GM12801 (cell line): ENCODE results near the gene HSPB2.

ENCODE experiments used
- TF ChIP-seq, protein P1 (sequence below): IDR thresholded peaks from one replicate; pipeline ENCODE4 v1.5.1; 2011; ENCODE audit warnings: control low read depth; ENCODE audit not compliant: insufficient read length; ENCODE audit errors: extremely low read depth

The HSPB2 gene

DNA sequence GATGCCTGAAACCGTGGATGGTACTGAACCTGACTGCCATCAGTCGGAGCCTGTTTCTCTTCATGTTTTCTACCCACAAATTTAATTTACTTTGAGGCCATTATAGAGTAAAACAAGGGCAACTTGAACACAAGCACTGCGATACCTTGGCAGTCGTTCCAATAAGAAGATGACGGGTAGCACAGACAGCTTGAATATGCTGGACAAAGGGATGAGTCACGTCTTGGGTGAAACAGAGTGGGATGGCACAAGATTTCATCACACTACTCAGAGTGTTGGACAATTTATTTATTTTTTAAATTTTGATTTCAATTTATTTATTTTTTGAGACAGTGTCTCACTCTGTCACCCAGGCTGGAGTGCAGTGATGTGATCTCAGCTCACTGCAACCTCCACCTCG lies 30.3 kb downstream of the HSPB2 start:
- TF ChIP-seq, protein P1, sequence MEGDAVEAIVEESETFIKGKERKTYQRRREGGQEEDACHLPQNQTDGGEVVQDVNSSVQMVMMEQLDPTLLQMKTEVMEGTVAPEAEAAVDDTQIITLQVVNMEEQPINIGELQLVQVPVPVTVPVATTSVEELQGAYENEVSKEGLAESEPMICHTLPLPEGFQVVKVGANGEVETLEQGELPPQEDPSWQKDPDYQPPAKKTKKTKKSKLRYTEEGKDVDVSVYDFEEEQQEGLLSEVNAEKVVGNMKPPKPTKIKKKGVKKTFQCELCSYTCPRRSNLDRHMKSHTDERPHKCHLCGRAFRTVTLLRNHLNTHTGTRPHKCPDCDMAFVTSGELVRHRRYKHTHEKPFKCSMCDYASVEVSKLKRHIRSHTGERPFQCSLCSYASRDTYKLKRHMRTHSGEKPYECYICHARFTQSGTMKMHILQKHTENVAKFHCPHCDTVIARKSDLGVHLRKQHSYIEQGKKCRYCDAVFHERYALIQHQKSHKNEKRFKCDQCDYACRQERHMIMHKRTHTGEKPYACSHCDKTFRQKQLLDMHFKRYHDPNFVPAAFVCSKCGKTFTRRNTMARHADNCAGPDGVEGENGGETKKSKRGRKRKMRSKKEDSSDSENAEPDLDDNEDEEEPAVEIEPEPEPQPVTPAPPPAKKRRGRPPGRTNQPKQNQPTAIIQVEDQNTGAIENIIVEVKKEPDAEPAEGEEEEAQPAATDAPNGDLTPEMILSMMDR: no peak

DNA sequence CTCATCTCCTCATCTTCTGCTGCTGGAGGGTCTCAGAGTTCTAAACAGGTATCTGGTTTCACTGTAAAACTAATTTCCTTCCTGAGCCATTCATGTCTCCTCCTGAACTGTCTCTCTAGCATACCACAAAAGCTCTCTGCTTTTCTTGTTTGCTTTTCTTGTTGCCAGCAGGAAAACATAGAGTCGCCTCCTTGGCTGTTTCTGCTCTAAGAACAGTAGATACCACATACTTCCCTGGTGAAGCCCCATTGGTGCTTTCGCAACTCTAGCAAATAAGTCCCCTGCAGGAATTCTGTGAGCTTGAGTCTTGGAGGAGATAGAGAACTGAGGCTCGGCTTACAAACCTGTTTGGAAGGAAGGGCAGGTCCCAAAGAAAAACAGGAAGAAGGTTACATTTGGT lies 31.6 kb downstream of the HSPB2 start:
- TF ChIP-seq, protein P1: no peak

DNA sequence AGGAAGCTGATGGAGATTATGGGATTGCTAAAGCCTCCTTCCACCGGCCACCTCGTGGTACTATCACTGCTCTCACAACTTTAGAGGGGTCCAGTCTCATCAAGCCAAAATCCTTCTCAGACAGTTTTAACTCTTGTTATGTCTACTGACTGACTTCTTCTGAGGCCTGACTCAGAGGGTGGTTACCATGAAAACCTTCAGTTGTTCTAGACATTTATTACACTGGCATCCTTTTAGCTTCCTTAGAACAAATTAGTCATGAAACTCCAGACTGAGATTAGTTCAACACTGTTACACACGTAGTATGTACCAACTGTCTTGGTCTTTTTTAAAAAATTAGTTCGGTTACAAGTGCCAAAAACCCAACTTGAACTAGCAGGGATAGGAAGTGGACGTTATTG lies 32.1 kb downstream of the HSPB2 start:
- TF ChIP-seq, protein P1: no peak

DNA sequence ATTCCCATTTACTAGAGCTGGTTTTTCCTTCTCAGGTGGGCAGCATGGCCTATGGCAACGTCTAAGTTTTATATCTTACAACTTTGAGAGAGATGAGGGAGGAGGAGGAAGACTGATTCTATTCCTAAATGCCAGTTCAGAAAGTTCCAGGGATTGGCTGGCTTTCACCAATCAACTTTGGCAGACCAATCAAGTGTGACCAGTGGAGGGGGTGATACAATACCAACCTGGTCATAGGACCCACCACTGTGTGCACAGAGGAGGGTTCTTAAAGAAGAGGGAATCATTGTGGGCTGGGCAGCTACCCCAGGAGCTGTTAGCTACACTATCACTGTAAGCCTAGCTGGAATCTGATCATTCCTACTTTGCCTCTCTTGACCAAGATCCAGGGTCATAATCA lies 32.7 kb downstream of the HSPB2 start:
- TF ChIP-seq, protein P1: no peak

DNA sequence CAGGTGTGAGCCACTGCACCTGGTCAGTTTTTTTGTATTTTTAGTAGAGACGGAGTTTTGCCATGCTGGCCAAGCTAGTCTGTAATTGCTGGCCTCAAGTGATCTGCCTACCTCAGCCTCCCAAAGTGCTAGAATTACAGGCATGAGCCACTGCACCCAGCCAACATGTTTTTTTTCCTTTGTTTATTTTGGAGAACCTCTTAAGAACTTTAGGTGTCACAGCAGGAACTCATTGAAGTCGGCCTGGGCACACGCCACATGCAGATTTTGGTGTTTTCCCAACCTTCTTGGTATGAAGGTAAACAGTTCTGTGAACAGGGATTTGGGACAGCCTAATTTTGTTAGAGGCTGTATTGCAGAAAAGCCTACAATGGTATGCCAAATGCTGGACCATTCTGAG lies 34.0 kb downstream of the HSPB2 start:
- TF ChIP-seq, protein P1: no peak

DNA sequence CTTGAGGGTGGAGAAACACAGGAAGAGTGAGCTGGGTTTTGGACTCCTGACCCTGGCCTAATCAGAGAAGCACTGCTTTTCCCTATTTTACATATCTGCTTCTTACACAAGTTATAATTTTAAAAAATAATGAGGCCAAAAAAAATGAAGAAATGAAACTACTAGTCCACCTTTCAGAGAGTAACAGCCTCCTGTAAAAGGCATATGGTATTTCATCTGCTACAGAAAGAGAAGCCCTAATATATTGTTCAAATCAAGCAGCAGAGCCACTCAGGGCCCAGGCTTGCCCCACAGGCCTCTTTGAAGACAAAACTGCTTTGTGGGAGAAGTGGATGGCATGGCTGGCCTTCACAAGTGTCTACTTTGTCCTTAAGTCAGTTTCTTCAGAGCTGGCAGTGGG lies 34.6 kb downstream of the HSPB2 start:
- TF ChIP-seq, protein P1: no peak

DNA sequence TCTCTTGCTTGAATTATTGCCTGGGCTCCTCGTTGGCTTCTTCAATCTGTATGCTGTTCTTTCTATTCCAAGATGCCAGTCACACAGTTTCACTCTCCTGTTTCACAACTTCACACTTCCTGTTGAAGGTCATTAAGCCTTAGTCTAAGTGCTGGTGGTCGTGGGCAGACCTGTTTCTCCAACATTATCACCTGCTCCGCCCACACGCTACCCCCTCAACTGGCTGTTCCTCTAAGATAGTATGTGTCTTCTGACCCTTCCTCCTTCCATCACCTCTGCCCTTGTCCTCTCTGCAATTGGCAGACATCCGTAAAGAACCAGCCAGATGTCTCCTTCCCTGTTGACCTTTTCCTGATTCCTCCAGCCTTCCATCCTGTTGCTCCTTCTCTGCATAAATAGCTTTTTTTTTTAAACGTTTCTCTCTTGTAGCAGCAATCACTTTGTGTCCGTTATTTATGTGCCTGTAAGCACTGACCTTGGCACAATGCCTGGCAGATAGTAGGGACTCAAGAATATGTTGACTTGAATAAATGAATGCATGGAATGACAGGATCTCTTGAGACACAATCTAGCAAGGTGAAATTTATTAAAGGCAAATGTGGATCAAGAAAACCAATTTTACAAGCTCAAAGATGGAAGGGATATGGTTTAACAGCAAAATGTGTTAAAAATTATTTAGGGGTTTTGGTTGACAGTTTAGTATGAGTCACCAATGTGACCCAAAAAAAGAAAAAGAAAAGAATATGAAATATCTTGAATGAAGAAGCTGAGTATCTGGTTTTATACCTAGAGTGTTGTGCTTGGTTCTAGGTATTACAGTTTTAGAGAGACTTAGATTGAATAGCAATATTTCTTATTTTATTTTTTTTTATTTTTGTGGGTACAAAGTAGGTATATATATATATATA lies 37.2 kb downstream of the HSPB2 start:
- TF ChIP-seq, protein P1: no peak
